Measurements from ENCODE around the gene RPS6KB2.
"Not testable (repeated sequence)": the region's sequence is repeated elsewhere in the genome, so short reads cannot be mapped to it uniquely, and the experiment has no call there.

RPS6KB2 gene

GRCh38 chr11:67427364-67427859 is 882 bp upstream of the RPS6KB2 start:
- not testable (repeated sequence) for DNase-seq (ENCODE audit: extremely low read depth in 1 of 2, low read depth in 1 of 2)

- no peak for DNase-seq (ENCODE audit: extremely low read depth in 1 of 2, low read depth in 1 of 2)
These were observed 859 bp downstream of the RPS6KB2 start for GRCh38 chr11:67429038-67429668.

GRCh38 chr11:67429722-67430121 is 1.4 kb downstream of the RPS6KB2 start:
- DNase-seq (ENCODE audit: extremely low read depth in 1 of 2, low read depth in 1 of 2), result no peak

DNA sequence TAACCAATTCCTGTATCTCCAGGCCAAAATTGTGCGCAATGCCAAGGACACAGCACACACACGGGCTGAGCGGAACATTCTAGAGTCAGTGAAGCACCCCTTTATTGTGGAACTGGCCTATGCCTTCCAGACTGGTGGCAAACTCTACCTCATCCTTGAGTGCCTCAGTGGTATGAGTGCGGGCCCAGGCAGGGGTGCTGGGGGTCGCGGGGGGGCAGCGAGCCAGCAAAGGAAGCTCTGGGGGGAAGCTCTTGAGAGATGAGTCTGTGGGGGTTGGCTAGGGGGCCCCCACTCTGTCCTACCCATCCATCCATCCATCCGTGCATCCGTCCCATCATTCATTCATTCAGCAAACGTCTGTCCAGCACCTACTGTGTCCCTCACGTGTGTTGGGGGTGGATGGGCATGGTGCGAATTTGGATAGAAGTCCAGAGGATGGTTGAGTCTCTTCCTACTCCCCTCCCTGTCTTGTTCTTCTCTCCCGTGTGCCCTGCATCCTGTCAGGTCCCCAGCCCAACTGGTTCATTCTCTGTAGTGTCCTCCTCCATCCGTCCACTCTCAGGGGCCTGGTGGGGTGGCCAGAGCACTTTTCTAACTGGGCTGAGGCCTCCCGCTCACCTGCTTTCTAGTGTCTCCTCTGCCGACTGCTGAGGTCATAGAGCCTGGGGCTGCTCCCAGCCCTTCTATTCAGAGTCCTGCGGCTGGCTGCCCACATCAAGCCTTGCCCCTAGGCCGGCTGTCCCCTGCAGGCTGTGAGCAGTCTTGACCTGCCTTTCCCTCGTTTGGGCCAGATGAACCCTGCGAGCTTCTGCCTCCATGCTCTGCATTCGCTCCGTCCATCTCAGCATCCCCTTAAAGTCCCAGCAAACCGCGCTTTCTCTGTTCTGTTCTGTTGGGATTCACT is 3.3 kb downstream of the RPS6KB2 start:
- no peak for DNase-seq (ENCODE audit: extremely low read depth in 1 of 2, low read depth in 1 of 2)

- DNase-seq (ENCODE audit: extremely low read depth in 1 of 2, low read depth in 1 of 2), result no peak
These were observed 4.5 kb downstream of the RPS6KB2 start for GRCh38 chr11:67432655-67433349.

GRCh38 chr11:67433536-67434394 is 5.5 kb downstream of the RPS6KB2 start:
- DNase-seq (ENCODE audit: extremely low read depth in 1 of 2, low read depth in 1 of 2), result no peak

- DNase-seq (ENCODE audit: extremely low read depth in 1 of 2, low read depth in 1 of 2), result no peak
These were observed 6.1 kb downstream of the RPS6KB2 start for GRCh38 chr11:67434395-67434881.

- no peak for DNase-seq (ENCODE audit: extremely low read depth in 1 of 2, low read depth in 1 of 2)
These were observed 6.9 kb downstream of the RPS6KB2 start for GRCh38 chr11:67435031-67435726.

- no peak for DNase-seq (ENCODE audit: extremely low read depth in 1 of 2, low read depth in 1 of 2)
These were observed 7.6 kb downstream of the RPS6KB2 start for GRCh38 chr11:67435727-67436458.

DNA sequence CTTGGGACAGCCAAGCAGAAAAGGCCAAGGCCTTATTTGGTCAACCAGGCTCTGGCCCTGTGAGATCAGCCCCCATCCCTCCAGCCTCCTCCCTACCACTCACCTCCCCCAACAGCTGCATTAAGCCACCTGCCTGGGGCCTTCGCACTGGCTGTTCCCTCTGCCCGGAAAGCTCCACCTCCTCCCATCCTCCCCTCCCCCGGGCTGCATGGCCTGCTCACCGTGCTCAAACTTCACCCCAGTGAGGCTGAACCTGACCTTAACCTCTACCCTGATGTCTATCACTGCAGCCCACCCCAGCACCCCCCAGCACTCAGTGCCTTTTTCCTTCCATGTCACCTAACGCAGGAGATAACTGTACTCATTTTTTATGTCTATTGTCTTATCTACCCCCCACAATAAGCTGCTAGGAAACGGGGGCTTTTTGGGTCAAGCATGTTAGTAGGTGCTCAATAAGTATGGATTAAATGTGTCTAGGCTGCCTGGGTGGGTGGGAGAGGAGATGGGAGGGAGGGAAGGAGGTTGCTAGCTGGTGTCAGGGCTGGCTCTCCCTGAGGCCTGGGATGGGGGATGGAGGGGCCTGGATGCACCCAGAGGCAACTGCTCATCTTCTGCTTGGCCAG is 8.3 kb downstream of the RPS6KB2 start:
- DNase-seq (ENCODE audit: extremely low read depth in 1 of 2, low read depth in 1 of 2), result peak in 1 of 2 donors; percentile 47

GRCh38 chr11:67437082-67437808 is 9.0 kb downstream of the RPS6KB2 start, which contains the start of gene PTPRCAP:
PTPRCAP (minus strand) TSS chr11:67437682; CDS start chr11:67437619, 63 bp downstream.
- peak; percentile 39 to 67 for DNase-seq (ENCODE audit: extremely low read depth in 1 of 2, low read depth in 1 of 2)

DNA sequence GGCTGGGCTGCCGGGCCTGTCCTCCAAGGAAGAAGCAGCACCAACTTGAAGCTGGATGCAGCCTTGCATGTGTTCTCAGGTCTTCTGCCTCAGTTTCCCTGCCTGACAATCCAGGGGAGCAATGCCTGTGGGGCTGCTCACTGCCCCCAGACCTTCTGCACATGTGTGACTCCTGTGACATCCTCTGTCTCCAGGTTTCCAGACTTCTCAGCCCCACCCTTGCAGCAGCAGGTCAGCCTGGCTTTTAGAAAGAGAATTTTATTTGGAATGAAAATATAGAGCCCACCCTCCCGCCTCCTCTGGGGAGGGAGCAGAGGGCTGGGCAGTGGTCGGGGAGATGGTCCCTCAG is 9.5 kb downstream of the RPS6KB2 start:
- no peak for DNase-seq (ENCODE audit: extremely low read depth in 1 of 2, low read depth in 1 of 2)

DNA sequence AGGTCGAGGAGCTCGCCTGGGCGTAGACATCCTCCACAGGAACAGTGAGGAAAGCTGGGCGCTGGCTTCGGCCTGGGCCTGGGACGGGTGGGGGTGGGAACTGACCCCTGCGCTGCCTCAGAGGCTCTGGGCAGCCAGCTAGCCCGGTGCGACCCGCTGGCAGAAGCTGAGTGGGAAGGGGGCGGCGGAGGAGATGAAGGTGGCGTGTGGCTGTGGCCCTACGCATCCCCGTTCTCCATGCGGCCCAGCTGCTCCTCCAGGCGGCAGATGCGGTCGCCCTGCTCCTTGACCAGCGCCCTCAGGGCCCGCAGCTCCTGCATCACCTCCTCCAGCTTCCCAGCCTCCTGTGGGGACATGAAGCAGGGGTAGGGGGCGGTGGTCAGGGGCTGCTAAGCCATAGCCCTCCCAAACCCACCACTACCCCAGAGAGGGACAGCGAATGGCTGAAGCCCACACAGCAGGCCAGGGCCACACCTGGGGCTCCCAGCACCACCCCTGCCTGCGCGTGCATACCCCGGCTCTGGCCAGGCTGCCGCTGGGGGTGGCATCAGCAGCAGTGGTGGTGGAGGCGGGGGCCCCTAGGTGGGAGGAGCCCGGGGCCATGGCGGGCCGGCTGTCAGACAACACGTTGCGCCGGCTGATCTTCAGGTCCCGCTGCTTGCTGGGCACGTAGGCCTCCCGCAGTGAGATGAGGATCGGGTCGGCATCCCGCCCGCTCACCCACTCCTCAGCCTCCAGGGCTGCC is 10.0 kb downstream of the RPS6KB2 start:
- peak; percentile 45 to 61 for DNase-seq (ENCODE audit: extremely low read depth in 1 of 2, low read depth in 1 of 2)

DNA sequence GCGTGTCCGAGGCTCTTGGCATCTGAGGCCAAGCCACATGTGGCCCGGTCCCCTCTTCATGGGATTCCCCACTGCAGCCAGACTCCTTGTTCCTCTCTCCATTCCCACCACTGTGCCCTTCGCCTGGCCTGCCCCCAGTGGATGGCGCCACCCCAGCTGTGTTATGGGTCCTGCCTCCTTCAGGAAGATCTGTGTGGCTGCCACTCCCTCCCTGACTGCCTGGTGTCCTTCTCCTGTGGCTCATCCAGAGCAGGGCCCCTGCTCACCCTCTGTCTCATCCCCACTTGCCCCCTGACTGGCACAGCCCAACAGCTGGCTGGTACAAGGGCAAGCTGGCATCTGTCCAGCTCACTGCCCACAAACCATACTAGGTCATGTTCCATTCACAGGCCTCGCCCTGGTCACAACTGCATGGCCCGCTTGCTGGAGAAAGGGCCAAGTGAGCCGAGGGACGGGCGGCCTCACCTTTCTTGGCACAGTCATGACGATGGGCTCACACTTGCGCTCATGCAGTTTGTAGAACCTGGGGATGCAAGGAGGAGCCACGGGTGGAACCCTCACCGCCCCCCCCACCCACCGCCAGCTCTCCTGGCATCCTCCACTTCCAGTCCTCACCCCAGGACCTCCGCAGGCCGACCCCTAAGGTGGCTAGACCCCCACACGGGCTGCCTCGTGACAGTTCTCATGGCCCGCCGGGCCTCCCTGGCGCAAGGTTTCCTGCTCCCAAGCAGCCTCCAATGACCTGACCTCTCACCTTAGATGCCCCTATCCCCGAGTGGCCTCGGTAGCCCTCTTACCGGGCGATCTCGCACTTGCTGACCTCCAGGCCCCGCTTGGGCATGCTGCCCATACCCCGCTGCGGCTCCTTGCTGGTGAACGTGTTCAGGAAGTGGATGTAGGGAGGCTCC is 11.3 kb downstream of the RPS6KB2 start:
- DNase-seq (ENCODE audit: extremely low read depth in 1 of 2, low read depth in 1 of 2), result no peak

- DNase-seq (ENCODE audit: extremely low read depth in 1 of 2, low read depth in 1 of 2), result no peak
These were observed 12.2 kb downstream of the RPS6KB2 start for GRCh38 chr11:67440229-67441097.
